T-helper 22 cell (primary cell): ENCODE measurements around the gene EGFR.
"Not testable (repeated sequence)": the region's sequence is repeated elsewhere in the genome, so short reads cannot be mapped to it uniquely, and the experiment has no call there.

Source experiments
- DNase-seq: peaks from one replicate; pipeline ENCODE4 v3.0.0-alpha.2; 2020; ENCODE audit warnings: low read depth

EGFR gene

DNA sequence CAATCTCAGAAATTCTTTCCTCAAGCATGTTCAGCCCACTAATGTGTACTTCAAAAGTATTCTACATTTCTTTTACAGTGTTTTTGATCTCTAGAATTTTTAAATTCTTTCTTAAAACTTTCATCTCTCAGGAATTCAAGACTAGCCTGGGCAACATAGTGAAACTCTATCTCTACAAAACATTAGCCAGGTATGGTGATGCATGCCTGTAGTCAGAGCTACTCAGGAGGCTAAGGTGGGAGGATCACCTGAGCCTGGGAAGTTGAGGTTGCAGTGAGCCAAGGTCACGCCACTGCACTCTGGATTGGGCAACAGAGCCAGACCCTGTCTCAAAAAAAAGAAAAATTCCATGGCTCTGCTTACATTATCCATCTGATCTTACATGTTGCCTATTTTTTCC is 5.0 kb upstream of the EGFR start:
- DNase-seq = no peak

DNA sequence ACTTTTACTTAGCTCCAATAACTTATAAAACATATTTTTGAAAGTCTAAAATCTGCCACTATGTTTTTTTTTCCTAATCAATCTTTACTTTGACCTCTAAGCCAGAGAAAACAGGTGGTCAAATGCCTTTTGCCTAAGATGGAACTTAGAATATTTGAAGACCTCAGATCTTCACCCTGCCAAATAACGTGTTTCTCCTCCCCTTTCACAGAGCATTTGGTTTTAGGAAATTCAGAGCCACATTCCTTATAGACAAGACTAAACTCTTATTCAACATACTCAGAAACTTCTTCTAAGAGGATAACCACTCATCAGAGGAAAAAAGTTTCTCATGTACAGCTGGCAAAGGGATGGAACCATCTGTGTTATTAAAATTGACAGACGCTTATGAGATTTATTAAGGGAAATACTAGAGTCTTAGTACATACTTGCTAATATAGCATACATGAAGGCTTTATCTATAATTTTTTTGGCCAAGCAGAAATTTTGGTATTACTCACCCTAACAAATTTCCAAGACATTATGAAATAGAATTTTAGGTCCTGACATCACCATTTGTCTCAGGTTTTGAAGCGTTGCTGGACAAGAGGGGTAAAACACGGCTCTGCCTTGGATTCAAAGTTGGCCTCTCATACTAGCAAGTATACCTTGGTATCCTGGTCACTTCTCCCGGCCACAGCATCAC is 2.6 kb upstream of the EGFR start:
- no peak for DNase-seq

DNA sequence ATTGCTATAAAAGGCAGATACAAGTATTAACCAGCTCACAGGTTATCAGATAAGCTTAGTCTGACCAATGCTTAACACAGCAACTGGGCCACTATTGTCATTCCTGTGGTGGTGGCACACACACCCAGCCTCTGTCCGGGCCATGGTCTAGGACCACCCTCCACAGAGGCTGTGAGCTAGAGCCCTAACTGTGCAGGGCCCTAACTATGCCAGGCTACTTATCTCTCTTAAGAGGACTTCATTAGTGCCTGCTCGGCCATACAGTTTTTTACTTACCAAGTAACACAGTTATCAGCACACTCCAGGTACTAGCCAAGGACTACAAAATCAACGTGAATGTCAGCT is 2.1 kb upstream of the EGFR start:
- DNase-seq = no peak

DNA sequence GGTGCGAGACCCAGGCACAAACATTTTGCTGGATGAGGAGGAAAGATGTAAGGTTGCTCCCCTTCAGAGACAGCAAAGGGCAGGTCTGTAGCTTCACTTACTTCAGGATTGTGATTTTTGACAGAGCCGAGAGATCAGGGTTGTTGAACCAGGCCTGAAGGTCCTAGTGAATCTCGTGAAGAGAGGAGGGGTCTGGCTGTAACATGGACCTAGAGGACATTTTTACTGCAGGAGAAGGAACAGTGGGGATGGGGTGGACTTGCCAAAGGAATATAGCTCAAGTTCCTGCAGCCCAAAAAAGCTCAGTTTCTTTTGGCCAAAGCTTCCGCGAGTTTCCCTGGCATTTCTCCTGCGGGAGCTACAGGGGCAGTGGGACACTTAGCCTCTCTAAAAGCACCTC is 976 bp upstream of the EGFR start:
- DNase-seq = no peak

DNA sequence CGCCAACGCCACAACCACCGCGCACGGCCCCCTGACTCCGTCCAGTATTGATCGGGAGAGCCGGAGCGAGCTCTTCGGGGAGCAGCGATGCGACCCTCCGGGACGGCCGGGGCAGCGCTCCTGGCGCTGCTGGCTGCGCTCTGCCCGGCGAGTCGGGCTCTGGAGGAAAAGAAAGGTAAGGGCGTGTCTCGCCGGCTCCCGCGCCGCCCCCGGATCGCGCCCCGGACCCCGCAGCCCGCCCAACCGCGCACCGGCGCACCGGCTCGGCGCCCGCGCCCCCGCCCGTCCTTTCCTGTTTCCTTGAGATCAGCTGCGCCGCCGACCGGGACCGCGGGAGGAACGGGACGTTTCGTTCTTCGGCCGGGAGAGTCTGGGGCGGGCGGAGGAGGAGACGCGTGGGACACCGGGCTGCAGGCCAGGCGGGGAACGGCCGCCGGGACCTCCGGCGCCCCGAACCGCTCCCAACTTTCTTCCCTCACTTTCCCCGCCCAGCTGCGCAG is 424 bp downstream of the EGFR start:
- DNase-seq = no peak

DNA sequence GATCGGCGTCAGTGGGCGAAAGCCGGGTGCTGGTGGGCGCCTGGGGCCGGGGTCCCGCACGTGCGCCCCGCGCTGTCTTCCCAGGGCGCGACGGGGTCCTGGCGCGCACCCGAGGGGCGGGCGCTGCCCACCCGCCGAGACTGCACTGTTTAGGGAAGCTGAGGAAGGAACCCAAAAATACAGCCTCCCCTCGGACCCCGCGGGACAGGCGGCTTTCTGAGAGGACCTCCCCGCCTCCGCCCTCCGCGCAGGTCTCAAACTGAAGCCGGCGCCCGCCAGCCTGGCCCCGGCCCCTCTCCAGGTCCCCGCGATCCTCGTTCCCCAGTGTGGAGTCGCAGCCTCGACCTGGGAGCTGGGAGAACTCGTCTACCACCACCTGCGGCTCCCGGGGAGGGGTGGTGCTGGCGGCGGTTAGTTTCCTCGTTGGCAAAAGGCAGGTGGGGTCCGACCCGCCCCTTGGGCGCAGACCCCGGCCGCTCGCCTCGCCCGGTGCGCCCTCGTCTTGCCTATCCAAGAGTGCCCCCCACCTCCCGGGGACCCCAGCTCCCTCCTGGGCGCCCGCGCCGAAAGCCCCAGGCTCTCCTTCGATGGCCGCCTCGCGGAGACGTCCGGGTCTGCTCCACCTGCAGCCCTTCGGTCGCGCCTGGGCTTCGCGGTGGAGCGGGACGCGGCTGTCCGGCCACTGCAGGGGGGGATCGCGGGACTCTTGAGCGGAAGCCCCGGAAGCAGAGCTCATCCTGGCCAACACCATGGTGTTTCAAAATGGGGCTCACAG is 1.1 kb downstream of the EGFR start:
- DNase-seq = no peak

DNA sequence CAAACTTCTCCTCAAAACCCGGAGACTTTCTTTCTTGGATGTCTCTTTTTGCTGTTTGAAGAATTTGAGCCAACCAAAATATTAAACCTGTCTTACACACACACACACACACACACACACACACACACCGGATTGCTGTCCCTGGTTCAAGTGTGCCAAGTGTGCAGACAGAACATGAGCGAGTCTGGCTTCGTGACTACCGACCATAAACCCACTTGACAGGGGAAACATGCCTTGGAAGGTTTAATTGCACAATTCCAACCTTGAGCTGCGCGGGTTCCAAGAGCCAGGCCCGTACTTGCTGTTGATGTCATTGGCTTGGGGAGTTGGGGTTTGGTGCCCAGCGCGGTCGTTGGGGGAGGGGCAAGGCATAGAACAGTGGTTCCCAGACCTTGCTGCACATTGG is 1.7 kb downstream of the EGFR start:
- DNase-seq = no peak

DNA sequence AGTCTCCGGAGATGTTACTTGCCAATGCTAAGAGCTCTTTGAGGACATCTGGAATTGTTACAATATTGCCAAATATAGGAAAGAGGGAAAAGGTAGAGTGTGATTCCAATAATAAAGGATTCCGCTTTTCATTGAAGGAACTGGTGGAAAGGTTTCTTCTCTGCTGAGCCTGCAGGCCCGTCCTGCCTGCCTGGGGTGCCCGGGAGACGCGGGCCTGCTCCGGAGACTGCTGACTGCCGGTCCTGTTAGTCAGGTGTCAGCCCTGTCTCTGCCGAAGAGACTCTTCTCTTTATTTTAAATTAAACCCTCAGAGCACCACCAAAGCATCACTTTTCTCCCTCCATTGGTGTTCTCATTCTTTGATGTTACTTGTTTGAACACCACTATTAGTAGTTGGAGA is 2.2 kb downstream of the EGFR start:
- DNase-seq = no peak

DNA sequence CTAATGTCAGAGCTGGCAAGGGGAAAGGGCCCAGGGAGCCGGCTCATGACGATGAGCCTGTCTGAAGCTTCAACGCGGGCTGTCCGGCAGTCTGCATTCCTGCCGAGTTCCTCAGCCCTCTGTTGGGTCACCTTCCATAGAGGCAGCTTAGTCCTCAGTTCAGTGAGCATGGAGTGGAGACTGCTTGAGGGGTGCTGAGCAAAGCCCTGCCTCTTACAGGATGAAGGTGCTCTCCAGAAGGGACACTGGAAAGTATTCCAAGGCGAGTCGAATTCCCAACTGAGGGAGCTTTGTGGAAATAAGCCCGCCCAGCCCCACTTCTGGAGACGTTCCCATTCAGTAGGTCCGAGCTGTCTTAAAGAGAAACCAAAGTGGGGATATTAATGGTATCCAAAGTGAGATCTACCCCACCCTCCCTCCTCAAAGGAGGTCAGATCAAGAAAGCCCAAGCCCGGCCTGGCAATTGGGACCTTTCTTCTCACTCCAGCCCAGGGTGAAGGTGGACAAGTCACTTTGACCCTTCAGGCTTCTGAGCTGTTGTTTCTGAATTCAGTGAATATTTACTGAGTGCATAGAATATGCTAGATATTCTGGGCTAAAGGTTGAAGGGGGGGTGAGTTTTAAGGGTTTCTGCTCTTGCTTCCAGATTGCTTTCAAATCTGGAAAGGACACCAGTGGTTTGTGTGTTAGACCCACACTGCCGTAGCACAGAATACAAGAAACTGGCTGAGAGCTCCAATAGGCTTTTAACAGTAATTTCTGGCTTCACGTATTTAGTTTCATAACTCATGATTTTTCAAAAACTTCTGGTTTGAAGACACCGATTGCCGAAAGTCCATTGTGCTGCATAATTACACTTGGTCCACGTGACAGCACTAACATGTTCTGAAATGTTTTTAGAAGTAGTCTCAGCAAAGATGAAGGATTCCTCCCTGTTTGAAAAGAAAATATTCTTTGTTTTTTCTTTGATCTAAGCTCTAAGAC is 3.5 kb downstream of the EGFR start:
- no peak for DNase-seq

DNA sequence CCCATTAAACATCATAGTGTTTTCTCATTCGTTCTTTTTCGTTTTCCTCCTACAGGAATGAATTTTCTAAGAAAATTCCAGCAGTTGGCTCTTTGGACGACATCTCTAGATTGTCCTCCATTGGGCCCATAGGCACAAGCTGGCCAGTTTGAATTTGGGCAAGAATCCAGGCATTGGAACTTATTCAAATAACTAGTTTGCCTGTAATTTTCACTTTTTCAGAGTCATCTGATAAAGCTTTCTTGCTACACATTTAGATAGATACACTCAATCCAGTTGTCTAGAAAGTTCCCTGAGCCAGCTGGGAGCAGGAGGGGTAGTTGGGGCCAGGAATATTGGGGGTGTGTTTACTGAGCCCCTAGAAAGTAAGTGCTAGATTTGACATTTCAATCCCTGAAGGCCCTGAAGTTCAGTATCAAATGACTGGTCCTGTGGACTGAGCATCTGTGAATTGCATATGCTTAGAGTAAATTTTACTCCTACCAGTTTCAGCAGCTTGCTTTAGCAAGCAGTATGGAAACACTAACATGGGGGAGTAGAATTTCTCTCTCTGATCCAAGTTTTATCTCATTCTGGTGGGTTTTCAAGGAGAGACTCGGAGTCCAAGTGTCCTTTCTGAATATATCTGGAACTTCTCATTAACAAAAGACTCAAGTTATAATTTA is 5.2 kb downstream of the EGFR start:
- DNase-seq = no peak

DNA sequence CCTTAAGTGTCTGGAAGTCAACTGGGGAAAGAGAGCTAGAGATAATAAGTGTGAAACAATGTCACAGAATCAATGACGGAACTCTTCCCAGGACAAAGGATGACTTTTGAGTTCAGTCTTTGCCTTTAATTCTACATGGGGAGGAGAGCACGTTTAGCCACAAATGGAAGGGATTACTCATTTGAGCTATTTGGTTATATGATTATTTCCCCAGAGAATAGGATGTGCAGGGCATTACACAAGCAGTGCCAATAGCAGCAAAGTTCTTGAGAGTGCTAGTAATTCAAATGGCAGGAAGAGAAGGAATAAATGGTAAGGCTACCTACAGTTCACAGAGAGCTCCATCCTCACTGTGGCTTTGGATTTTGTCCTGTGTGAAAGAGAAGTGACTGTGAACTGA is 6.0 kb downstream of the EGFR start:
- DNase-seq = no peak

DNA sequence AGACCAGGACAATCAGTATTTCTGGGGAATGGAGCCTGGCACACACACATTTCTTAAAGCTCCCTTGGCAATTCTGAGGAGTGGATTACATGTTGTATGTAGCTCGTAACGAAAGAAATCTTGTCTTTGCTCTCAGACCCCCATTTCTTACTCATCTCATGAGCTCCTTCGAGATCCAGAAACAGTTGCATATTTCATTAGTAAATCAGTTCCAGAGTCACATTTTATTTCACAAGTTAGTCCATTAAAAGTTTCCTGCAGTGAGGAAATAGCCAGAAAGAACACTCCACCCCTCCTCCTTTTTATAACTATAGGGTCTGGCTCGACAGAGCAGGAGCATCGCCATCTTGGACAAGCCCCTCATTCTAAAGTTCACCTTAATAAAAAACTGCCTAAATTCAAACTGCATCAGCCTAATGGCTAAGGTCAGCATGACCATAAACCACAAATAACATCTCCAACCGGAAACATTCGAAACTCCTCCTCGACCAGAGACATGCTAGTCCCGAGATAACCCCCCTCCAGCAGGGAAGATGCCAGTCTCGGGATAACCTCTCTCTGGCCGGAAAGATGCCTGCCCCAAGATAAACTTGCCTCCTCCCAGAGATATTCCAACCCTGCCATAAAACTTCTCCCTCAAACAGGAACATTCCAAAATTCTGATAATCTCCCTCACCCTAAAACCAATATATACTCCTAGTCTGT is 7.4 kb downstream of the EGFR start:
- no peak for DNase-seq

DNA sequence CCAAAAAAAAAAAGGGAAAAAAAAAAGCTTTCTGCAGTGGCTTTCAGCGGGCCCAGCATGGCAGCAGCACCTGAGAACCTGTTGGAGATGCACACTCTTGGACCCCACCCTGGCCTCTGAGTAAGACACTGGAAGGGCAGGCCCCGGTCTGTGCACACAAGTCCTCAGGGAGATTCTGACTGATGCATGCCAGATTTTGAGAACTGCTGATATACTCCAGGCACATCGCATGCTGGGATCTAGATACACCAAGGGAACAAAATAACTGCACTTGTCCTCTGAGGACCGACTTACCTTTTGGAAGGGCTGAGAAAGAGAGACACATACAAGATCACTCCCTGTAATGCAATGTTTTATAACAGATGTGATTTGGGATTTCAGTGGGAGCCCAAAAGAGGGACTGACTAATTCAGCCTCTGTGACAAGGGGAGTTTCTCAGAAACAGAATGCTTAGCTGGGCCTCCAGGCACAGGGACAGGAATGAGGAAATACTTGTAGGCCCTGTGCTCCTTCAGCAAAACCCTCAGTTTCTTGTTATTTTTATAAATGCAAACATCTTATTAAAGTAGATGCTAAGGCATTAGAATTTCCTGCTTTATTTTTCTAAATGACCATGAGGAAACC is 8.2 kb downstream of the EGFR start:
- no peak for DNase-seq

DNA sequence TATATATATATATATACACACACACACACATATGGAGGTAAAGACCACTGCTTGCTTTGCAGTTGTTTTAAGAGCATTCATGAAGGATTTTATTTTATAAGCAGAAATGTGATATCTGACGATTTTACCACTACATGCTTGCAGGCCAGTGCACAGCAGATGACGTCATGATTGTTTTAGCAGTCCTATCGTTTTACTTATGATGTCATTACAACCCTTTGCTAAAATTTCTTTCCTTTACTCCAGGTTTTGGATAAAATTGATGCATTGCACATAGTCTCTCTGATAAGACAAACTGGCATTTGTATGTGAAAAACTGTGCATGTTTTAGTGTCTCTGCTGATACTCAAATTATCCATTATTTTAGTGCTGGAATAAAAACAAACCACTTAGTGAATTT is 9.2 kb downstream of the EGFR start:
- no peak for DNase-seq

DNA sequence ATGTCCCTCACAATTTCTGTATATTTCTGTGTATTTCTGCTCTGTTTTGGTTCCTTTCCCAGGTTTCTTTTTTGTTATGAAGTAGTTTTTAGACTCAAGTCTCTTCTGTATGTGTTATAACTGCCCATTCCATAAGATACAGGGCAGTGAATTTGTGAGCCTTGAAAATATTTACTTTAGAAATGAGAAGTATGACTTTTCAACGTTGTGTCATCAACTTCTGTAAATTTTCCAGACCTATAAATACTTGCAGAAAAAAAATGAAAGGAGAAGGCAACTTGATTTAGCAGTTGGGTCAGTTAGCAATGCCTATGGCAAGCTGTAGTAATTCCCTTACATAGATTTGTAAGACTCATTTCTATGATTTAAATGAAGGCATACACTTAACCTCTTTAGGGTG is 11.5 kb downstream of the EGFR start:
- DNase-seq = no peak

DNA sequence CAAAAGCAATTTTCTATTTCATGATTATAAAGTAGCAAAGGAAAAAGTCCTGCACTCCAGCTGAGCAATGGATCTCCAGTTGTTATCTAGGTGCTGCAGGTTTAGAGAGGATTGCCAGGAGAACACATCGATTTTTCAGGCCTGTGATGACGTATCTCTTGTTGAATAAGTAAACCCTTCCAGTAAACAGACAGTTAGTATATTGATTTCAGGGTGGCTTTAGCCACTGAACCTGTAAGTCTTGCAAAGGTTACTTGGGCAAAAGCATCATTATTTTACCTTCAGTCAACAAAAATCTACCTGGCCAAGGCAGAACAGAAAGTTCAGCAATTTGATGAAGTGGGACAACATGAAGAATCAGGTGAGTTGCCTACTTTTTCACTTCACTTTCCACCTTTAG is 12.3 kb downstream of the EGFR start:
- no peak for DNase-seq

DNA sequence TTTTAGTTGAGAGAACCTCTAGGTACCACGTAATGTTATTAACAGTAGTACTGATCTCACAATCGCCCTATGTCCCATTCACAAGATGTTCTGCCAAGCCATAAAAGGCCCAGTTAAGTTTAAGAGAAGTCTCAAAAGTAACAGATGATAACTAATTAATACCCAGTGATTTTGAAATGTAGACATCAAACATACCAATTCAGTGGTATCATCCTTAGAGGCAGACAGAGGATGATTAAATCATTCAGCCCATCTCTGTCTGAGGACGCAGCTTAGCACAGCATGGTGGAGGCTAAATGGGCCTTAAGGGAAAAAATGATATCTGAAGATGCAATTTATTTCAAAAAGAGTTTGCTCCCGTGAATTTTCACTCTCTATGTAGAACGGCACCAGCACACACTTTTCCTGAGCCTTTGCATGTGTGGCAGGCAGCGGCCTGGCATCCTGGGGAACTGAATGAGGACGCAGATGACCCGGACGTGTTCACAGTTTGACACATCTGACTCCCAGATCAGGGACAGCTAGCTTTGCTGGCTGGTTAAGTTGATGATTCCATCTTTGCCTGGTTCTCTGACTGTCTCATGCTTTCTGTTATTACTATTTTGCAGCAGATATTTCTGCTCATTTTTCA is 13.4 kb downstream of the EGFR start:
- DNase-seq = no peak

DNA sequence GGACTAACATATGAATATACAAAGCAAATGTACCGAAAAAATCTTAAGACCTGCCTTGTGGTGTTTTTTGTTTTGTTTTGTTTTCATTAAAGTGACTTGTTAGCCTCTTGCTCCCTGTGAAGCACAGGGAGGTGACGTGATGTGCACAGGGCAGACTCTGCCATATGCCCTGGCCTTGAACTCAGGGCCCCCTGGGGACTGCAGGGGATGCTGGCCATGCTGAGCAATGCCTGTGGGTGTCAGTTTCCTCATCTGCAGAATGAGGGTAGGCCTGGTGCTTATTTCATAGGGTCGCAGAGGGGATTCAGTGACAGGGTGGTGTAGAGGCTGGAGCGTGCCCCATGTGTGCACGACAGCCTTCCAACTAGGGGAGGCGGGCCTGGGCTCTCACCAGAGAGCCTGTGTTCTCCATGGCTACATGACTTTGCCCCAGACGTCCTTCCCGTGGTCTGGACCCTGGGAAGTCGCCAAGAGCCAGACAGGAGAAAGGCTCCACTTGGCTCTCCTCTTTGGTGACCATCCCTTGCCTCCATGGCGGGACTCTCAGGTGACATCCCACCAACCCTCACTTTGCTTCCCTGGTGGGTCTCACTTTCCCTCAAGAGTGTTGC is 14.5 kb downstream of the EGFR start:
- no peak for DNase-seq

DNA sequence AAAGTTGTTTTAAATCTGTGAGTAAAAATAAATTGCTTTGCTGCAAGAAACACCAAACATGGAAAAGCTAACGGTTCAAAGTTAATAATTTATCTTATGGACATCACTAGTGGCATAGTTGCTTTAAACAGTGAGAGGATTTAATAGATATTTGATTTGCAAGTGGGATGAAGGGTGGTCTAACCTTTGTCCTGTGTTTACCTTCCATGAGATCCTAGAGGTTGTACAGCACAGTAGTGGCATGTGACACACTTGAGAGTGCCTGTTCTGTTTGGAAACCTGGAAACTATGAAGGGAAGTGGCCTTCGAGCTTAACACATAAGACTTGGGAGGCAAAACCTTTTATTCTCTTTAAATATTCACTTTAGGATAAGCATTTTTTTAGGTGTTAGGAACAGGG is 16.0 kb downstream of the EGFR start:
- DNase-seq = no peak

DNA sequence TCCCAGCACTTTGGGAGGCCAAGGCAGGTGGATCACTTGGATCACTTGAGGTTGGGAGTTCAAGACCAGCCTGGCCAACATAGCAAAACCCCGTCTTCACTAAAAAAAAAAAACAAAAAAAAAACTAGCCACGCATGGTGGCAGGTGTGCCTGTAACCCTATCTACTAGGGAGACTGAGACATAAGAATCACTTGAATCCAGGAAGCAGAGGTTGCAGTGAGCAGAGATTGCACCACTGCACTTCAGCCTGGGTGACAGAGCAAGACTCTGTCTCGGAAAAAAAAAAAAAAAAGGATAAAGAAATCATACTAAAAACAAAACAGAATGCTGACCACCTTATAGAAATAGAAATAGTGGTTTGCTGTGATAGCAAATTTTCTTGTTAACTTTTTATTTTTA is 16.6 kb downstream of the EGFR start:
- not testable (repeated sequence) for DNase-seq
